Left kidney (tissue), 2 donors: ENCODE measurements around the gene RNF13. TPM values are rescaled to one million over a fixed set of nuclear protein-coding genes. Genes with fewer than 3 reads are reported as not detected.
"Not testable (repeated sequence)": the region's sequence is repeated elsewhere in the genome, so short reads cannot be mapped to it uniquely, and the experiment has no call there.

Source experiments
- DNase-seq: peaks from one replicate; pipeline ENCODE4 v3.0.0-alpha.2; 2013
- polyA plus RNA-seq: library from polyadenylated mRNA; unstranded; fragments of 120-200 nt; gene quantifications from one replicate; pipeline ENCODE4 v1.2.1, GENCODE V29; 2013; ENCODE audit not compliant: insufficient read length

RNF13 gene
- polyA plus RNA-seq, 1 donor: 97.3 TPM

DNA sequence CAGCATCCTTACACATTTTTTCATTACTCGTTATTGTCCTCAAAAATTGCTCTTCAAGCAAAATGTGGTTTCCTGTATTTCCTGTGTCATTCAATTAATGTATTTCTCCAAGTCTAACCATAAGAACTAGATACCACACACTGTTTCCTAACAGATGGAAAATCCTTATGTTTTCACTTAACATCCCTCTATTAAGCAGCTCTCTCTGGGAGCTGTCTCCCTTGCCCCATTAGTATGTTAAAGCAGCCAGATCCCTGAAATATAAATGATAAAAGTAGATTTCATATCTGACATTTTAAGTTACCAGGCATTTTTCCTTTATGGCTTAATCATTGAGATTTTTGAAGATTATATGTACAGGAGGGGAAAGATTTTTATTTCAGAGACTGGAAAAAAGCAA, 141.8 kb downstream of the RNF13 start:
- DNase-seq: no peak

DNA sequence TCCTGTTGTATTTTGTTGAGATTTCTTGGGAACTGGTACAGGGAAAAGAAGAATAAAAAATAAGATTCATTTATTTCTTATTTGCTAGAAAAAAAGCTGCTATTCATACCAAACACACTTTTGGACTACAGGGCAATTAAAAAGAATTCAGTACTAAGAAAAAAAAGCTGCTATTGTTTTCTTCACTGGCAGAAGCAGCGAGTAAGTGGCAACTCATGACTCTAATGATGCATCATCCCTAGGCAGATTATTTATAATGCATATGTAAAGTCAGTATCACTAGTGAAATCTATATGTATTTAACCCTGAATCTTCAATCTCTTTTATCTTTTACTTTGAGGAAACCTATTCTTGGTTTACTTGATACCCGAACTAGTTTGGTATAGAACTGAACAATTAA, 142.4 kb downstream of the RNF13 start:
- no peak for DNase-seq

DNA sequence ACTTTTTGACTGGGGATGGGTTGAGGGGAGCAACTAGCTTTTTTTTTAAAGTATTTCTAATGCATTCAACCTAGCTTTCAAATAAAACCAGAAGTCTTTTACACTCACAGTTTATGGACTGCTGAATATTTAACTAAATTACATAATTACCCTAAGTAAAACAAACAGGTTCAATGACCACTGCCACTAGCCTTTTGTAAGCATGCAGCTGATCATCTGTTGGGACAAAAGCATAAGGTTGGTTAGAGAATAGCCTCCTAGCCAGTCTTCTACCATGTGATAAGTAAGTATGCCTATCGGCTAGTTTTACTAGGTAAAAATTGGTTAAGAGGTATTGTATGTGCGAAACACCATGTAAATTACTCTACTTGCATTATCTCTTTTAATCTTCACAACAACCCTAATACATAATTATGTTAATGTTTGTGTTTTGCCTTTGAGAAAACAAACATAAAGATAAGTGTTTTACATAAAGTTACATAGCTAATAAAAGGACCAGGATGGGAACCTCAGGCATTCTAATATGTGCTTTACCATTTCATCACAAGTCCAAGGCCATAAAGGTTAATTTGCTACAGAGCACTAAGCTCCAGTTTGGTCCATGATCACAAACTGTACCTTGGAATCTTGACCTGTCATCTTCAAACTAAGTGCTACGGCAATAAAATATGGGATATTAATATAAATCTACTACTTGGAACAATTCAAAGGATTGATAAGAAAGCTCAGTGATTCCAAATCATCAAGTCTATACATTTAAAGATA, 144.5 kb downstream of the RNF13 start:
- no peak for DNase-seq

- DNase-seq: no peak
Observed at GRCh38 chr3:149958171-149958796, 145.3 kb downstream of the RNF13 start.

GRCh38 chr3:149959443-149959842, 146.4 kb downstream of the RNF13 start:
- no peak for DNase-seq

DNA sequence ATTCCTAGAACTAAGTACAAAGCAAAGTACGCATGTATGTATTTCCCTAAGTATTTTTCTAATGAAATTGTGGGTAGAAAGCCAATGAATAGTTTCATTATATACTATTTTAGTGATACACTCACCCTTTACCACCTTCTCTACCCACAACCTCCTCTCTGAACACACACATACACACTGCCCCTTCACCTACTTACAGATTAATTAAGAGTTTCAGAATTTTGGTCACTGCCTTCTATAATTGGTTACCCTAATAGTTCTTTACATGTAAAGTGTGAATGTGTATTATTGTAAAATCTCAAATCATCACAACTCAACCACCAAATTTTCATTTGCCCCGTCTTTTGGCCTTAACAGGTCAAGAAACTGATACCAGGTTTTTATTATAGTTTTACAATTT, 150.5 kb downstream of the RNF13 start:
- no peak for DNase-seq

DNA sequence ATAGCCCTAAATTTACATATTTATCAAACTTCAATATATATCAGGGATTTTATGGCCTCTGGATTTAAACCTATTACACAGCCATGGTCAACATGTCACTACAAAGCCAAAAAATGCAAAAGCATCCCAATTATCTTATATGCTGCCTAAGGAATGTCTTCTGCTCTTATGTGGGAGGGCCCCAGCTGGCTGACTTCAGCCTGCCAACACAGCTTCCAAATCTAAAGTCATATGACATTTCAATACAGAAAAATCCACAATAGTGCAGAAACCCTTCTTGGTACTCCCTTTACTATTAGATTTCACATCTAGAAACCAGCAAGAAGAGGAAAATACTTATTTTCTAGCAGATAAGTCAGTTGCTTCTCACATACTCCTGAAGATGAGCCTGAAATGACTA, 151.3 kb downstream of the RNF13 start:
- DNase-seq: no peak

DNA sequence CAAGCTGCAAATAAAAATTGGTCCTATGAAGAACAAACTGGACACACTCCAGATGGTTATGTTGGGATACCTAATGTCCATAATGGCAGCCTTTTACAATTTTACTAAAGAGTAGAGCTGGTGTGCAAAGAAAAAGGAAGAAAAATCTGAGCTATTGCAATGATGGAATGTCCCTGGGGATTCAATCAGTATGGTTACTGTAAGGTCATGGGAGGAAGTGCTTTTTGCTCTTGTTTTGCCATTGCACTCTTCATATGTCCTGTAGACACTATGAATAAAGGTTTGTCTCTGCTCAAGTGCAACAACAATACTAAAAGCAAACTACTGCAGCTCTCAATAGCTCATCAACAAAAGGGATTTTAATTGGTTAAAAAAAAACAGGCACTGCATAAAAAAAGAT, 152.3 kb downstream of the RNF13 start:
- no peak for DNase-seq

GRCh38 chr3:149967086-149967685, 154.2 kb downstream of the RNF13 start:
- peak; percentile 70 for DNase-seq

- no peak for DNase-seq
Observed at GRCh38 chr3:149968216-149968615, 155.2 kb downstream of the RNF13 start.

GRCh38 chr3:149969110-149969939, 156.3 kb downstream of the RNF13 start:
- DNase-seq: peak; percentile 73

- DNase-seq: peak; percentile 91
Observed at GRCh38 chr3:149969940-149970715, 157.1 kb downstream of the RNF13 start.

GRCh38 chr3:149970716-149971402, 157.8 kb downstream of the RNF13 start, which contains the start of gene PFN2:
Gene PFN2 (minus strand): TSS chr3:149970895. CDS start chr3:149970856, 39 bp downstream.
- DNase-seq: peak; percentile 86

- peak; percentile 86 for DNase-seq
Observed at GRCh38 chr3:149971403-149972075, 158.5 kb downstream of the RNF13 start.

DNA sequence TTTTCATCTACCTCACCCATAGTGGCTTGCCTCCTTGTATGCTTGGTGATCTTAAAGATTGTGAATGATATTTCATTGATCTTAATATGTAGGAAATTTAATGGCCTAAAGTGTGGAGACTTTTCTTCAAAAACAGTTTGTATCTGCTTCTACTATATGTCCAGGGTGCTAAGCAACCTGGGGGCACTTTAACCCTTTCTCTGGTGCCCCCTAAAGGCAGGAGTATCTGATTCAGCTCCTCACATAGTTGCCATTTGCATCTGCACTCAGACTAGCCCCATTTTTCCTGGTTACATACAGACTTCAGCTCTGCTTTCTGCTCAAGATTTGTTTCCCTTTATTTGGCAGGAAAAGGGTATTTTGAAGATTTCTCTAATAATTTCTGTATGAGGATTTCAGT, 162.9 kb downstream of the RNF13 start:
- no peak for DNase-seq

DNA sequence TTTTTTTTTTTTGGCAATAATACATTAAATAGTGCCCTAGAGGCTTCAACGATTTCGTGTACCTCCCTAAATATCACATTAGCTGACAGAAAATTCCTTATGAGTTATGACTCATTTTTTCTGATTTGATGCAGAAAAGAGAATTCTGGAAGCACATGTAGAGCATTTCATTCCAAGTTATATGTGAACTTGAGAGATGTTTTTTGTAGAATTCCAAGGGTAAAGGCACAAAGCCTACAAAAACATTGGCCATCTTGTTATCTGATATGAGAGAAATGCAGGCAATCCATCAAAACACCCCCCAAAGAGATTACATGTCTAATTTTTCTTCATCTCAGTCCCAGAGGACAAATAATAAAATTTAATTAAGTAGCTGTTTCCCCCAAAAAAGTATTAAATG, 164.4 kb downstream of the RNF13 start:
- DNase-seq: no peak

DNA sequence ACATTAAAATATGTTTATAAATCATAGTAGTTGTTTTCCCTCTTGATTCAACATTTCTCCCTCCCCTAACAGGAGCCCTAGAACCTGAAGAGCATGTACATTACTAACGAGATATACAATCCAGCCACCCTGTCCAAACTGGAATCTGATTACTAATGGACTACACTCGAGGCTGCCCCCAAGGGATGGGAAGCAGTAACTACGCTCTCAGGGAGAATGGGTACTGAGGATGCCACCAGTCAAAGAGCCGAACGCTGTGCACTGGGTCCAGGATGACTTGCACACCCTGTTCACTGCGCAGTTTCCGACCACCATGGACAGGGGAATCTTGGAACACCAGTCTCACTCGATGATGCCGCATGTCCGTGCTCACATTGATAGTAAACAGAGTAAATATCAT, 169.0 kb downstream of the RNF13 start:
- DNase-seq: not testable (repeated sequence)

DNA sequence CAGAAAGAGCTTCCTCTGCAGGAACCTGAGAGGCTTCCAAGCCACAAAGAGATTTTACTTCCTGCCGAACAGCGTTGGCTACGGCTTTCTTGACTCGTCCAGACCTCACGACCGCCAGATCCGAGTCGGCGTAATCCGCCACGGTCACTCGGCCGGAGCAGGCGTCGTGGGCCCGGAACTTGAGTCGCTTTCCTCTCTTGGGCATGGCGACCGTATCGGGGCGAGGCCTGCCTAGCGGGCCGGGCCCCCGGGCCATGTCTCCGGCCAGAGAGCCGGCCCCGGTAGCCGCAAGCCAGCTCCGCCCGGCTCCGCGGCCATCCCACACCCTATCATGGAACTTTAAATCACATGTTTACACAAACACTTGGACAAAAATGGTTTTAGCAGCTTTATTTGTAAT, 170.0 kb downstream of the RNF13 start:
- DNase-seq: not testable (repeated sequence)

- no peak for DNase-seq
Observed at GRCh38 chr3:149983628-149984027, 170.6 kb downstream of the RNF13 start.

DNA sequence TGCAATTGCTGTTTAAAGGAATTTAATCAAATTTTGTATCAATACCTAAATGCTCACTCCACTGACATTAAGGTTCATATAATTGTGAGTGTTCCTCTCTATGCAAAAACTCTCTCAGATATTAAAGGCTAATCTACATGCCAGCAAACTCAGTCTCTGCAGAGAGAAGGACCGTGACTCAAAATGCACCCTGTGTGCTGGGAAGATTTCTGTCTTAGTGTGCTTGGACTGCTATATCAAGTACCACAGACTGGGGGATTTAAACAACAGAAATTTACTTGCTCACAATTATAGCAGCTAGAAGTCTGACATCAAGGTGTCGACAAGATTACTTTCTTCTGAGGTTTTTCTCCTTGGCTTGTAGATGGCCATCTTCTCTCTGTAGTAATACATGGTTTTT, 176.3 kb downstream of the RNF13 start:
- no peak for DNase-seq
